C1 segment of cervical spinal cord (tissue), 14 donors: Measurements from ENCODE around the gene TPBGL.
A peak's percentile ranks its signal among the peaks of the same experiment; 100 is the strongest.

Source experiments
- DNase-seq, 14 donors: peaks; one replicate each; lab custom pipeline; 2025; lab: John Stamatoyannopoulos, UW

Gene TPBGL

DNA sequence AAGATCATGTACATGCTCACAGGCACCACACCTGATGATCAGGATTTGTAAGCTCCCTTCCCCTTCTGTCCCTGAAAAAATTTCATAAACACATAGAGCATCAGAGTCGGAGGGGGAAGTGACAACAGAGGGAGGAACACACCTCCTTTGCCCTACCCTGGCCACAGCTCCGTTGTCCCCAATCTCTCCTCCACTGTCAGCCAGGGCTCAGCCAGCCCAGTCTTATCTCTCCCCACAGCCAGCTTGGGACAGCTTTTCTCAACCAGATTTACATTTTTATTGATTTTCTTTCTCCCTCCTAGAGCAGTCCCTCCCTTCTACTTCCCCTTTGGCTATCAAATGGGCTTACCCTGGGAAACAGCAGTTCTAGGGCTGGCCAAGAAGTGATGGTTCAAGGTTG lies 32.1 kb upstream of the TPBGL start:
- DNase-seq = no peak

DNA sequence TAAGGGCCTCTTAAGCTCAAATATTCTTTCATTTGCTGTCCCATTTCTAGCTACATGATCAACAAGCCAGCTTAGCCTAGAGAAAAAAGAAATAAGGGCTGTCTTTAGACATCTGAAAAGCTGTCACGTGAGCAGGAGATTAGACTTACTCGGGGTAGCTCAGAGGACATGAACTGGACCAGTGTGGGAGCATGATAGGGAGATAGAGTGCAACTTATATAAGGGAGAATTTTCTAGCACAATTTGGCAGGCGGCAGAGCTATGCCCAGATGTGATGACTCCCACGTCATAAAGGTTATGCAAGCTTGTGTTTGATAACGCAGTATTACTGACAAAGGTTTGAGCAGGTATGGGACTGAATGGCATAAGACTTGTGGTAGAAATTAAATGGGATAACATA lies 28.2 kb upstream of the TPBGL start:
- DNase-seq = no peak

DNA sequence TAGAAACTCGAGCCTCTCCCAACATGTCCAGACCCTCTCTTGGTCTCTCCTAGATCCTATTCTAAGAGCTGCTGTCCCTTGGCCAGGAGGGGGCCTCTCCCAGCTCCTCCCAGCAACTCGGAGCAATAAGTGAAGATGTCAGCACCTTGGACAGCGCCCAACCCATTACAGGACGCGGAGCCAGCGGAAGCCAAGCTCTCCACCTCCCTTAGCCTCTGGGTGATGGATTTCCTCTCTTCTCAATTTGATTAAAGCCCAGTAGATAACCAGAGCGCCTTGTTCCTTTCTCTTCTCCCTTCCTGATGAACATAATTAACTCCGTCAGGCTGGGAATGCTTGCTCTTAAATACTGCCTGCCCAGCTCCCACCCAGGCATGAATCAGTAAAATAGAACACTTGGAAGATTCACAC lies 26.2 kb upstream of the TPBGL start:
- peak in 2 of 14 donors; percentile 5 to 38 for DNase-seq

DNA sequence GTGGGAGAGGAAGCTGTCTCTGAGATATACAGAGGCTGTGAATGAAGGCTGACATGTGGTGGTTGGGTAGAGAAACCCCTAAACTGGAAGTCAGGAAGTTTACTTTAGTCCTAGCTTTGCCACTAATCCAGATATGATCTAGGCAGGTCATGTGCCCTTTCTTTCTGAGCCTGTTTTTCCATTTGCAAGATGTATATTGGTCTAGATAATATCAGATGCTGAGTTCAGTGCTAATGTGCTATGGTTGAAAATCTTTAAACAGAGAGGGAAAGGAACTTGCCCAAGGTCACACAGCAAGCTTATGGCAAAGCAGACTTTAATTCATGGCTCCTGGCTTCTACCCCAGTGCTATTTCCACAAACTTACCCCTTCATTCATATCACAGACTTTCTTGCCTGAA lies 25.7 kb upstream of the TPBGL start:
- DNase-seq = no peak

DNA sequence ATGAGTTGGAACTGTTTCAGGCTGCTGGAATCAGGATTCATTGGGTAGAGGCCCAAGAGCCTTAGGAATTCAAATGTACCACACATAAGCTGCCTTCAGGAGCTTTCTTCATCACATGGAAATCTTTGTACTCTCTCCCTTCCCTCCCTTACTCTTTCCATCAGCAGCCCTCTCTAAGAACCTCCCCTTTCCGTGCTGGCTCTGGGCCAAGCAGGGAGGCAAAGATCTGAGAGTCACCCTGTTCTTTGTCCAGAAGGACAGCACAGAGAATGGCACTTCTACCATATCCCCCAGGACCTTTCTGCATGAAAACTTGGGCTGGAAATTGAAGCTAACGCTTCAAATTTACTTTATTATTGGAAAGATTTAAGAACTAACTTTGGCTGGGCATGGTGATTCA lies 20.7 kb upstream of the TPBGL start:
- no peak for DNase-seq

DNA sequence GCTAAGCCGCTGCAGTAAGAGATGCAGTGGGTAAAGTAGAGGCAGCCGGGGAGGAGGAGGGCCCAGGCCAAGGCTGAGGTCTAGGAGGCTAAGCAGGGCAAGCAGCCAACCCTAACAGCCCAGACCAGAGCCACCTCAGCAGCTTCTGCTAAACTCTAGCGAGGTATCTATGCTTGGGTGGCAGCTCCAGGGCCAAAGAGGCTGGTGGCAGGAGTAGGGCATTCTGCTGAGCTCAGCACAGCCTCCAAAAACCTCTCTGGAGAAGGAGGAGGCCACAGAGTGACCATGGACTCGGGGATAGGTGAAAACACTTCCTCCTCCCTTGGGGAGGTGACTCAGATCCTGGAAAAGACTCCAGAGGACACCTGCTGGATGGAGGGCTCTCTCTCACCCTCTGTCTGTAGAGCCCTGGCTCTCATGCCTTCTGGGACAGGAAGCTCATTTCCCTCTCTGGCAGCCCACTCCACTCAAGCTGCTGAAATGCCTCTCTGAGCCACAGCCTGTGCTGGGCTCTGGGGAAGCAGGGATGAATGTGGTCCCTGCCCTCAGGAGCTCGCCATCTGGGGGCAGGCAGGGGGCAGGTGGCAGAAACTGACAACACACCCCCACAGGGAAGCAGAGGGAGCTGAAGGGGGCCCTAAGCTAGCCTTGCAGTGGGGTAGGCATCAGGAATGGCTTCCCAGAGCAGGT lies 16.5 kb upstream of the TPBGL start:
- DNase-seq = no peak

DNA sequence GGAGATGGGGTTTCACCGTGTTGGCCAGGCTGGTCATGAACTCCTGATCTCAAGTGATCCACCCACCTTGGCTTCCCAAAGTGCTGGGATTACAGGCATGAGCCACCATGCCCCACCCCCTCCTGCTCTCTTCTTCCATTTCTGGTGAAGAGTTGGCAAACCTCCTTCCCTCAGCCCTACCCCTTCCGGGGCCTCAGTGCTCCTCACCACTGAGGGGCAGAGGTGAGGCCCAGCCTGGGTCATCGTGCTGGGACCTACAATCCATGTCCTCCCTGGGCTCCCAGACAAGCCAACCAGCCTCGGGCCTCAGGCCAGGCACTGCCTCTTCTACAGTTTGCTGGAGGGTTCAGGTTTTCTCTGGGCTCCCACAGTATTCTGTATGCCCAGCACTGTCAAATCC lies 14.8 kb upstream of the TPBGL start:
- no peak for DNase-seq

DNA sequence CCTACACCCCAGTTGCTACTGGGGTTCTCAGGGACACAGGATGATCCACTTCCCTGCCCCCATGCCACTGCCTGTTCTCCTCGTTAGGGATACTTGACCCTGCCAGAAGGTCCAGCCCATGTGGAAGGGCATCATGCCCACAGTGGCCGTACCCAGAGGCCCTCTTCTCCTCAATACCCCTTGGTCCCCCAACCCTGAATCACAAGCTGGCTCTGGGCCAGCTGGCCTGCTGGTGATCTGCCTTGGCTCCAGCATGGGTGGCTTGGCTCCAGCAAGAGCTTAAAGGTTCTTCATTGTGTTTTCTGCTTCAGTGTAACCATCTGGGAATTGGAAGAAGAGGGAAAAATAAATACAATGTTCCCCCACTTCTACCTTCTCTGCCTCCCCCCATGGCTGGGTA lies 11.1 kb upstream of the TPBGL start:
- no peak for DNase-seq

DNA sequence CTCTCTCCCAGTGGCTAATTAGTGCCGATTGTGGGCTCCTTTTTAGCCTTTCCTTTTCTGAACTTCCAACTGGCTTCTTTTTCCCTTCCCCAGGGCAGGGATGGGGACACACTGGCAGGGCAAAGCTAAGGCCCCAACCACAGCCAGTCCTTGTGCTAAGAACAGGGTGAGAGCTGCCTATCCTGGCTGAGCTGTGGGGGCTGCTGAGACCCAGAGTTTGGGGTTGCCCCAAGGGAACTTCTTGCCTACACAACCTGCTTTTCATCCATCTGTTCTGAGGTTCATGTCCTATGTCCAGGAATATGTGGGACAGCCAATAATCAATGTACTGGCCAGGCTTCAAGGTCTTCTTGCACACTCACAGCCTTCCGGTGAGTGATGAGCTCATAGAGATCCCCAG lies 10.0 kb upstream of the TPBGL start:
- DNase-seq = no peak

DNA sequence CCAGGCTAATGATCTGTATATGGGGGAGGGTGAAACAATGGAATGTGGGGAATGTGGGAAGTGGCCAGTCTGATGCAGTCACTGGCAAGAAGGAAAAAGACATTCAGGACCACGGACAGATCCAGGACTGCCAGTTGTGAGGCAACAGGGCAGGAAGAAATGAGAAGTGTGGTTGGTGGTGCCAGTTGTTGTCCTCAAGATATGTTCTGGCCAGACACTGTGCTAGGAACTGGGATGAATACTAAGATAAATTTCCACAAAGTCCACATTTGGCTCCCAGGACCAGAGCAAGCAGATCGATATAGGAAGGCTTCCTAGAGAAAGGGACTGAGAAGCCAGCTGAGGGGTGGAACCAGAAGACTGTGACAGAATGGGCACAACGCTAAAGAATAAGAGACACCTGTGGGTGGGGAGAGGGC lies 6.8 kb upstream of the TPBGL start:
- no peak for DNase-seq

DNA sequence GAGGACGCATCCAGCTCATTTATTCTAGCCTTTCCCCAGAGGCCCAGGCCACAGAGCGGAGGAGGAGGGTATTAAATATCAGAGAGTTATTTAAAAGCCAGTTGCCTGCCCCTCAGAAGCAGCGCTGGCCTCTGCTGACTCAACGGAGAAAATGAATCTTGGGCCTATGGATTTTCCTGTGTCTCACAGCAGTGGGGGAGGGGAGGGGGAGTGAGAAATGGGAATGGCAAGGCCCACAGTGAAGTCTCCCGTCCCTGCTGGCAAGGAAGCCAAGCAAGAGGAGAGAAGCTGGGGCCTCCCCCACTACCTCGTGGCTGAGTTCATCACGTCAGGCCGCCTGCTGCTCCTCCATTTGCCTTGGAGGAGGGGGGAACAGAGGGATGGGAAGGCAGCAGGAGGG lies 4.5 kb upstream of the TPBGL start:
- DNase-seq = no peak

DNA sequence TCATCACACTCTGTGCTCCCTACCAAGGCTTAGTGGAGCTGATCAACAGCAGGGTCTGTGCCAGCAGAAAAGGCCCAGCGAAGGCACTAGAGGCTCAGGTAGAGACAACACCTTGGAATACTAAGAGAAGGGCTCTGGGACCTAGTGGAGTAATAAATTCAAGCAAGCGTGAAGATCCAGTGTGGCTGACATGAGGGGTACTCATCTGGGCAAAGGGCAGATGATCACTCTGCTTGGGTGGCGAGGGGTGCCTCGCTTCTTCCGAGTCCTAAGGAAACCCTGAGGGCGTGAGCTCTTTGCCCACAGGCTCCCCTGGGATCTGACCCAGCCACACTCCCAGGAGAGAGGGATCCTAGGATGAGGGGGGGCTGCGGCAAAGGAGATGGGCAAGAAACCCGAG lies 3.5 kb upstream of the TPBGL start:
- DNase-seq = no peak

DNA sequence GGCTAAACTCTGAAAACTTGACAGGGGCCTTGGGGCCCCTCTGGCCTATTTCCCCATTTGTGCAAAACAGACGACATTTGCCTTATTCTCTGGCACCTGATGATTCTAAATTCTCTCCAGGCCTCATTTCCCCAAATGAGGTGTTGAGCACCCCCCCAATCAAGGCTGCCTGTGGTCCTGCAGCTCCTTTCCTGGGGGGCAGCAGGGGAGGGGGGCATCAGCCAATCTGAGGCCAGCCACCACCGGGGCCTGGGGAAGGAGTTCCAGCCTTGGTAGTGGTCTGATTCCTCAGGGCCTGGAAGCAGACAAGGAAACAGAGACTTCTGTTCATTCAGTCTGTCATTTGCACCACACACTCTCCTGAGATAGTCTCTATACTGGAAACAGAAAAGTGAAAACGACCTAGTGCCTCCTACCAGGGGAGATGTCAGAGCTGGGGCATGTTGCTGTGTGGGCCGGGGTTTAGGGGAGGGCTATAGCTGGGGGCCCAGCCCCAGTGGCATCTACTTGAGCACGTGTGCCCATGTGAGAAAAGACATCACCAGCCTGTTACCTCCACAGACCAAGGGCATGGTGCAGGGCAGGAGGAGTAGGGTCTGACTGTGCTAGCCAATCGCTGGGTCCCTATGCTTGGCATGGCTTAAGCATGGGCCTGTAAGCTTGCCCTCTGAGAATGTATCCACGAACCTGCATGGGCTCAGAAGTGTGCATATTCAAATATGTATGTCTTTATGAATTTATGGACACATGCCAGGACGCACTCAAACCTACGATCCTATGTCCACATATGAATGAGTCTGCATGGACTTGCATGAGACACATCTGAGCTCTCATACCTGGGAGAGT lies 1.8 kb upstream of the TPBGL start:
- DNase-seq = no peak

DNA sequence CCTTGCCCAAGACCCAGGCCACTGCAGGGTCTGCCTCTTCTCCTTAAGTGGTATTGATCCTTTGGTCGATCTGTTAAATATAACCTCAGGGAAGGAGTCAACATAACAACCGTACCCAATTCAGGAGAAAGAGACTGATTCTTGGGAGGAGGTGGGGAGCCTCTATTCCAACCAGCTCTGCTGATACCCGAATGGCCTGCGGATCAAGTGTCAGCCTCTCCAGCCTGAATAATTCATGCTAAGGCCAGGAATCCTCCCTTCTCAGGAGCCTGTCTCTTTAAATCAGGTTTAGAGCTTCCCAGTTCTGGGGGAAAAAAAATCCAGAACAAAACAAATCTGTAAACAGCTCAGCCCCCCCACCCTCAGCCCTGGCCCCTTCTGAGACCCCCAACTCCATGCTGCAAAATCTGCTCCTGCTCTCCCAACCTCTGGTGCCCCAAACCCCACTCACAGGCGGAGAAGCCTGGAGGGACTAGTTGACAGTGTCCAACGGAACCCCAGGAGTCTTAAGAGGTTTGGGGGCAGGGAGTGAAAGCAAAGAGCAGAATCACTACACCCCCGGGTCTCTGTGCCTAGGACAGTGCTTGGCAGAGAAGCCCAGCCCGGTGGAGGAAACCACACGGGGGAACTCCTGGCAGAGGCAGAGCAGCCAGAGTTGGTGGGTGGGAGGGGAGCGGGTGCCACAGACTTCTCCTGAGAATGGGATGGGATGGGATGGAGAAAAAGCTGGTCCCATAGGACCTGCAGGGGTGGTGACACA lies 863 bp upstream of the TPBGL start:
- DNase-seq = no peak

DNA sequence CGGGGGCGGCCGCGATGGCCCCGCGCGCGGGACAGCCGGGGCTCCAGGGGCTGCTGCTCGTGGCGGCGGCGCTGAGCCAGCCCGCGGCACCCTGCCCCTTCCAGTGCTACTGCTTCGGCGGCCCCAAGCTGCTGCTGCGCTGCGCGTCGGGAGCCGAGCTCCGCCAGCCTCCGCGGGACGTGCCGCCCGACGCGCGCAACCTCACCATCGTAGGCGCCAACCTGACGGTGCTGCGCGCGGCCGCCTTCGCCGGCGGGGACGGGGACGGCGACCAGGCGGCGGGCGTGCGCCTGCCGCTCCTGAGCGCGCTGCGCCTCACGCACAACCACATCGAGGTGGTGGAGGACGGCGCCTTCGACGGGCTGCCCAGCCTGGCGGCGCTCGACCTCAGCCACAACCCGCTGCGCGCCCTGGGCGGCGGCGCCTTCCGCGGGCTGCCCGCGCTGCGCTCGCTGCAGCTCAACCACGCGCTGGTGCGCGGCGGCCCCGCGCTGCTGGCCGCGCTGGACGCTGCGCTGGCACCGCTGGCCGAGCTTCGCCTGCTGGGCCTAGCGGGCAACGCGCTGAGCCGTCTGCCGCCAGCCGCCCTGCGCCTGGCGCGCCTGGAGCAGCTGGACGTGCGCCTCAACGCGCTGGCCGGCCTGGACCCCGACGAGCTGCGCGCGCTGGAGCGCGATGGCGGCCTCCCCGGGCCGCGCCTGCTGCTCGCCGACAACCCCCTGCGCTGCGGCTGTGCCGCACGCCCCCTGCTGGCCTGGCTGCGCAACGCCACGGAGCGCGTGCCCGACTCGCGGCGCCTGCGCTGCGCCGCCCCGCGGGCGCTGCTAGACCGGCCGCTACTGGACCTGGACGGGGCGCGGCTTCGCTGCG lies 697 bp downstream of the TPBGL start:
- DNase-seq = peak in 13 of 14 donors; percentile 10 to 80 (median 44)

DNA sequence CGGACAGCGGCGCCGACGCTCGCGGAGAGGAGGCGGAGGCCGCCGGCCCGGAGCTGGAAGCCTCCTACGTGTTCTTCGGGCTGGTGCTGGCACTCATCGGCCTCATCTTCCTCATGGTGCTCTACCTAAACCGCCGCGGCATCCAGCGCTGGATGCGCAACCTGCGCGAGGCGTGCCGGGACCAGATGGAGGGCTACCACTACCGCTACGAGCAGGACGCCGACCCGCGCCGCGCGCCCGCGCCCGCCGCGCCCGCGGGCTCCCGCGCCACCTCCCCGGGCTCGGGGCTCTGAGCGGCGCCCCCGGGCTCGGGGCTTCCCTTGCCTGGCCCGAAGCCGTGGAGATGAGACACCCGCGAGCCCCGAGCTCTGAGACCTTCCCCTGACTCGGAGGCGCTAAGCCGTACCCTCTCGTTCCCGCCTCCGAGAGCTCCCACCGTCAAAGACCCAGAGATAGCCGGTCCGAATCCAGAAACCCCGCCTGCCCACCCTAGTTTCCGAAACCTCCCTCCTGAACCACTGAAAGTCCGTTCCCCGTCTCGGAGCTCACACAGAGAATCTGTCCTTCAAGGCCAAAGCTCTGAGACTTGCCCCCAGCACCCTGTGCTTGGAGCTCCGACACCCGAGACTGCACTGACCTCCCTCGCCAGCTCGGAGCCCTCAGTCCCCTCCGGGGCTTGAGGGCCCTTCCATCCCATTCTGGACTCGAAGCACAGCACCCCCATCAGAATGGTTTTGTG lies 1.5 kb downstream of the TPBGL start:
- peak in 1 of 14 donors; percentile 40 for DNase-seq

DNA sequence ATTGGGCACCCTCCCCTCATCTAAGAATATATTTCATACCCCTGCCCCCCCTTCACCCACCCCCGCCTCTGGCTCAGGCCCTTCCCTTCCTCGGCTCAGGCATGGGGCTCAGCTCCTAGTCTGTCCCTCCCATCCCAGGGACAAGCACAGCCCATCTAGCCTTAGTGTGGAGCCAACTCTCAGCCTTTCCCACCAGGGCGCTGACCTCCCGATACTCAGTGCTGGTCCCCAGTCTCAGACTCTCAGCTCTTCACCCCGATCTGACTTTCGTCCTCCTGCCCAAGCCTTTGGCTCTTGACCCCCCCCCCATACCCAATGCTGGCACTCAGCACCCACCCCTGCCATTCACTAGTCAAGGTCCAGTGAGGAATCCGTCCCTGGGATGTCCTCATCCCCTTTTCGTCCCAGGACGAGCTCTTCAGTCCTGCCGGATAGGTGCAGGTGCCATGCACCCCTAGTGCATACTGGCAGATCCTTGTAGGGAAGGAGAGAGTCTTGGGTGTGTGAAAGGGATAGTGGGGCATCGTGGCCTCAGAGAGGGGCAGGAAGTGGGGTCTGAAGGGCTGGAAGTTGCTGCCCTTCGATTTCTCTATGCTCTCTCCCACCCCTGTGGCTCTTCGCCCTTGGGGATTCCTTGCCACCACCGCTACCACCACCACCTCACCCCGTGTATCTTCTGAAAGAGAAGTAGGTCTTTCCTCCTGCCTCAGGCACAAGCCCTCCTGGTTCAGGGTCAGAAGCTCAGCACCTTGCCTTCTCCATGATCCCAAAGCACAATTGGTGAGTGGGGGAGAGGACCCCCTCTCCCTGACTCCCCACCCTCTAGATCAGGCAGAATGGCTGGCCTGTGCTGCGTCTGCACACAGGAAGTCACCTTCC lies 2.4 kb downstream of the TPBGL start:
- DNase-seq = no peak

DNA sequence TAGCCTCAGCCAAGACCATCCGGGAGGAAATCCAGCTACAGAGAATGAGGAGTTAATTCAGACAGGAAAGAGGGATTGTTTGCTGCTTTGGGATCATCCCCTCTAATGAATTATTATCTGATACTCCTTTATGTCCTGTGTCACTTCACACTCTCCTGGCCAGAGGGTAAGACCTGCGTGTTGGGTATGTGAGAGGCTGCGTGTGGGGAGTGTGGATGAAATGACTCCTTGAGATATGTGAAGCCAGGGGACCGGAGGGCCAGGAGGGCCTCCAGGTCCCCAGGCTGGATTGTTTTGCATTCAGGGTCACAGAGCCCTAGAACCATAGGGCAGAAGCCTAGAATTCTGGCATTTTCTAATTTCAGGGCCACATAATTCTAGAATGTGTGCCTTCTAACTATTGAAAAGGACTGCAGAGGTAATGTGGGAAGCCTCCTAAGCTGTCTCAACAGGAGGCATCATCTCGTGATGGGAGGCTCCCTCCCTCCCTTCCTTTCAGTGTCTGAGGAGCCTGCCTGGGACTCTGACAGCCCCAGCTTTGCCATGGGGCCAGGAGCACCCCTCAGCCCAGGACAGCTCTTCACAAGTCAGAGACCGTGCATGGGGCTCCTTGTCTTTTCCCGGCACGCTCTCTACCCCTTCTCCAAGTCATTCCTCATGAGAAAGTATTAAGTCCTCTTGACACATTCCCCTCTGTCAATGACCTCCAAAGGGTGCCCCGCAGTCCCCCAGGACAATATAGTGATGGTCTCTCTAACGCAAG lies 3.7 kb downstream of the TPBGL start:
- no peak for DNase-seq
